Stimulated activated CD8-positive, alpha-beta memory T cell treated with anti-CD3 and anti-CD28 coated beads, Interleukin-4, amount 100 ng/mL, for 4 hours (primary cell): Measurements from ENCODE around the gene THYN1.

Experiments used
- DNase-seq, 2 donors: peaks; one replicate each; pipeline ENCODE4 v3.0.0-alpha.2; 2020; ENCODE audit warnings: low read depth in 2 of 2, low spot score in 1 of 2

The THYN1 gene

GRCh38 chr11:134223836-134224709 lies 29.1 kb downstream of the THYN1 start, which contains the start of the genes NCAPD3 and VPS26B:
Gene NCAPD3 (minus strand): TSS chr11:134223967. CDS start chr11:134223926, 41 bp downstream.
Gene VPS26B (plus strand): TSS chr11:134224671. CDS start chr11:134225123, 452 bp downstream.
- peak; percentile 92 to 93 for DNase-seq

- DNase-seq, result no peak
These were observed 30.0 kb downstream of the THYN1 start for GRCh38 chr11:134223121-134223520.

GRCh38 chr11:134216816-134217215 lies 36.3 kb downstream of the THYN1 start:
- no peak for DNase-seq

GRCh38 chr11:134215836-134216235 lies 37.3 kb downstream of the THYN1 start:
- no peak for DNase-seq

GRCh38 chr11:134207538-134208239 lies 45.5 kb downstream of the THYN1 start:
- peak; percentile 33 to 44 for DNase-seq

GRCh38 chr11:134206185-134206584 lies 47.0 kb downstream of the THYN1 start:
- no peak for DNase-seq

GRCh38 chr11:134205729-134206128 lies 47.4 kb downstream of the THYN1 start:
- DNase-seq, result no peak

- no peak for DNase-seq
These were observed 50.5 kb downstream of the THYN1 start for GRCh38 chr11:134202661-134203060.

- DNase-seq, result no peak
These were observed 52.5 kb downstream of the THYN1 start for GRCh38 chr11:134200688-134201087.

- no peak for DNase-seq
These were observed 53.6 kb downstream of the THYN1 start for GRCh38 chr11:134199531-134199930.
